ENCODE data around the gene SAMD7. TPM values are rescaled to one million over a fixed set of nuclear protein-coding genes. Genes with fewer than 3 reads are reported as not detected.
A peak's percentile ranks its signal among the peaks of the same experiment; 100 is the strongest.

SAMD7 gene
- total and polyA plus RNA-seq, 7 experiments from 2014 or later: not detected

- ChIA-PET CTCF (no interaction called here), POLR2A (no interaction called here)
- Histone ChIP-seq H3K4me3 (ENCODE audit: low read length) (no peak overlapping the region), H3K36me3 (ENCODE audit: control insufficient read depth in 2 of 3, insufficient read depth in 3 of 3, low read length in 3 of 3) (no peaks in the 10 kb centered on the region), H3K27me3 (ENCODE audit: control insufficient read depth in 2 of 2, insufficient read depth in 2 of 2, low read length in 2 of 2) (no peaks in the 10 kb centered on the region), H3K4me1 (ENCODE audit: control insufficient read depth in 2 of 2, insufficient read depth in 2 of 2, low read length in 2 of 2) (no peaks in the 10 kb centered on the region), H3K27ac (ENCODE audit: low read depth, low read length) (no peak overlapping the region), H3K9me3 (ENCODE audit: control insufficient read depth in 2 of 3, low read length in 3 of 3) (peaks cover 0 to 4% (median 0%) of the 10 kb centered on the region in 3 experiments)
- H3K27me3 Mint-ChIP-seq: peaks cover 0 to 2% (median 0%) of the 10 kb centered on the region in 5 donors
- H3K9me3 Mint-ChIP-seq: peaks cover 4 to 32% (median 15%) of the 10 kb centered on the region in 11 donors
- ATAC-seq: no peak
- intact Hi-C loops (cut with micrococcal nuclease): no loop called here
- H3K27ac Mint-ChIP-seq: no peak overlapping the region
- peaks cover 3 to 8% (median 7%) of the 10 kb centered on the region in 5 donors for H3K36me3 Mint-ChIP-seq
- no peak for DNase-seq
- H3K4me3 Mint-ChIP-seq: no peak overlapping the region
- peaks cover 0 to 3% (median 0%) of the 10 kb centered on the region in 7 donors for H3K4me1 Mint-ChIP-seq
Observed at GRCh38 chr3:169897284-169897683, 14.1 kb upstream of the SAMD7 start.

GRCh38 chr3:169901453-169901852 lies 9.9 kb upstream of the SAMD7 start:
- intact Hi-C loops (cut with micrococcal nuclease): no loop called here
- Histone ChIP-seq H3K4me3 (ENCODE audit: low read length) (no peak overlapping the region), H3K27ac (ENCODE audit: low read depth, low read length) (no peak overlapping the region), H3K27me3 (ENCODE audit: control insufficient read depth in 2 of 2, insufficient read depth in 2 of 2, low read length in 2 of 2) (no peaks in the 10 kb centered on the region), H3K4me1 (ENCODE audit: control insufficient read depth in 2 of 2, insufficient read depth in 2 of 2, low read length in 2 of 2) (no peaks in the 10 kb centered on the region), H3K36me3 (ENCODE audit: control insufficient read depth in 2 of 3, insufficient read depth in 3 of 3, low read length in 3 of 3) (no peaks in the 10 kb centered on the region), H3K9me3 (ENCODE audit: control insufficient read depth in 2 of 3, low read length in 3 of 3) (peaks cover 0 to 4% (median 0%) of the 10 kb centered on the region in 3 experiments)
- H3K27me3 Mint-ChIP-seq: peaks cover 0 to 10% (median 0%) of the 10 kb centered on the region in 5 donors
- no peak overlapping the region for H3K4me3 Mint-ChIP-seq
- POLR2A ChIA-PET: interaction anchor here (0.8 to 1.0 kb wide), 2 partner anchors 65 to 66 kb away, joined by 3 to 4 read pairs; partner anchors contain the start of gene SEC62
- no peaks in the 10 kb centered on the region for H3K4me1 Mint-ChIP-seq
- H3K36me3 Mint-ChIP-seq: peaks cover 3 to 12% (median 8%) of the 10 kb centered on the region in 5 donors
- H3K27ac Mint-ChIP-seq: no peak overlapping the region
- H3K9me3 Mint-ChIP-seq: peaks cover 4 to 41% (median 15%) of the 10 kb centered on the region in 11 donors
- CTCF ChIA-PET: no interaction called here
- DNase-seq (no peak), ATAC-seq (no peak)

DNA sequence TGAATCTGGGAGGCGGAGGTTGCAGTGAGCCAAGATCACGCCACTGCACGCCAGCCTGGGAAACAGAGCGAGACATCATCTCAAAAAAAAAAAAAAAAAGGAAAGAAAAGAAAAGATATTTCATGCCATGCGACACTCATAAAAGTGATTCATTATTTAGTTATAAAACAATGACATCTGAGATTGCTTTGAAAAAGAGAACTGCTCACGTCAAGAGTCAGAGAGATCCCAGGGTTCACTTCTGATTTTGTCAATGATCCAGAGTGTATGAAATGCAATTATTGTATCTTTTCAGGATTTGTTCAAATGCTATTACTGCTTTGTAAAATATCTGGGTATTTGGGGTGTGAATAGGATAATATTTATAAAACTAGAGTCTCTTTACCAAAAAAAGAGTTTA lies 6.0 kb upstream of the SAMD7 start:
- Histone ChIP-seq H3K27me3 (ENCODE audit: control insufficient read depth in 2 of 2, insufficient read depth in 2 of 2, low read length in 2 of 2) (no peaks in the 10 kb centered on the region), H3K4me1 (ENCODE audit: control insufficient read depth in 2 of 2, insufficient read depth in 2 of 2, low read length in 2 of 2) (no peaks in the 10 kb centered on the region), H3K4me3 (ENCODE audit: low read length) (no peak overlapping the region), H3K9me3 (ENCODE audit: control insufficient read depth in 2 of 3, low read length in 3 of 3) (peaks cover 0 to 4% (median 0%) of the 10 kb centered on the region in 3 experiments), H3K36me3 (ENCODE audit: control insufficient read depth in 2 of 3, insufficient read depth in 3 of 3, low read length in 3 of 3) (no peaks in the 10 kb centered on the region), H3K27ac (ENCODE audit: low read depth, low read length) (no peak overlapping the region)
- Mint-ChIP-seq H3K36me3 (peaks cover 3 to 11% (median 7%) of the 10 kb centered on the region in 5 donors), H3K27me3 (peaks cover 0 to 10% (median 0%) of the 10 kb centered on the region in 5 donors), H3K27ac (no peak overlapping the region), H3K9me3 (peaks cover 4 to 28% (median 10%) of the 10 kb centered on the region in 11 donors), H3K4me3 (no peak overlapping the region), H3K4me1 (no peaks in the 10 kb centered on the region)
- ATAC-seq (no peak), DNase-seq (no peak)
- CTCF ChIA-PET: no interaction called here
- POLR2A ChIA-PET: no interaction called here
- intact Hi-C loops (cut with micrococcal nuclease): no loop called here

DNA sequence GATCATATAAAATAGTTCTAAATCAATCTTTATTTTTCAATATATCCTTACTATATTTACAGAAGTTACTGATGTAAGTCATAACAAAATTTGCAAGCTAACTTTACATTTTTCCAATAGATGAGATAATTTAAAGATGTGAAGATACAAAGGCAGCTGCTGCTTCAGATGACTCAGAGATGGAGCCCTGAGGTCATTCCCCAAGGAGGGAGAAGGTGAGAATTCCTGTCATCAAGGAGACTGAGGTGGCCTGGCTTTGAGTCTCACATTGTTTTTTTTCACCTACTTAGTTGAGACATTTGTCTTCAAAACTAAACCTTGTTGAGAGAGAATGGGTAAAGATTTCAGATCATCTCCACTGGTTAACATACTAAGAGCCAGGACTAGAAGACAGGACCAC lies 3.9 kb upstream of the SAMD7 start:
- no peaks in the 10 kb centered on the region for H3K27me3 ChIP-seq (ENCODE audit: control insufficient read depth in 2 of 2, insufficient read depth in 2 of 2, low read length in 2 of 2)
- no peak for DNase-seq
- no peaks in the 10 kb centered on the region for H3K36me3 ChIP-seq (ENCODE audit: control insufficient read depth in 2 of 3, insufficient read depth in 3 of 3, low read length in 3 of 3)
- H3K4me3 ChIP-seq (ENCODE audit: low read length): no peak overlapping the region
- no peaks in the 10 kb centered on the region for H3K4me1 ChIP-seq (ENCODE audit: control insufficient read depth in 2 of 2, insufficient read depth in 2 of 2, low read length in 2 of 2)
- H3K27ac Mint-ChIP-seq: no peak overlapping the region
- intact Hi-C loops (cut with micrococcal nuclease): no loop called here
- ChIA-PET CTCF (interaction anchor here (1.0 kb wide), 1 partner anchor 11 kb away, joined by 3 read pairs; no protein-coding TSS in a partner anchor), POLR2A (no interaction called here)
- peaks cover 0 to 4% (median 4%) of the 10 kb centered on the region in 5 donors for H3K36me3 Mint-ChIP-seq
- H3K4me3 Mint-ChIP-seq: no peak overlapping the region
- no peaks in the 10 kb centered on the region for H3K9me3 ChIP-seq (ENCODE audit: control insufficient read depth in 2 of 3, low read length in 3 of 3)
- H3K27me3 Mint-ChIP-seq: peaks cover 0 to 7% (median 0%) of the 10 kb centered on the region in 5 donors
- peaks cover 0 to 9% (median 0%) of the 10 kb centered on the region in 11 donors for H3K9me3 Mint-ChIP-seq
- no peaks in the 10 kb centered on the region for H3K4me1 Mint-ChIP-seq
- ATAC-seq: no peak
- no peak overlapping the region for H3K27ac ChIP-seq (ENCODE audit: low read depth, low read length)

- ChIA-PET CTCF (interaction anchor here (1.0 kb wide), 1 partner anchor 11 kb away, joined by 3 read pairs; no protein-coding TSS in a partner anchor), POLR2A (no interaction called here)
- Histone ChIP-seq H3K36me3 (ENCODE audit: control insufficient read depth in 2 of 3, insufficient read depth in 3 of 3, low read length in 3 of 3) (no peaks in the 10 kb centered on the region), H3K27me3 (ENCODE audit: control insufficient read depth in 2 of 2, insufficient read depth in 2 of 2, low read length in 2 of 2) (no peaks in the 10 kb centered on the region), H3K9me3 (ENCODE audit: control insufficient read depth in 2 of 3, low read length in 3 of 3) (no peaks in the 10 kb centered on the region), H3K27ac (ENCODE audit: low read depth, low read length) (no peak overlapping the region), H3K4me1 (ENCODE audit: control insufficient read depth in 2 of 2, insufficient read depth in 2 of 2, low read length in 2 of 2) (no peaks in the 10 kb centered on the region), H3K4me3 (ENCODE audit: low read length) (no peak overlapping the region)
- Mint-ChIP-seq H3K36me3 (peaks cover 0 to 4% (median 2%) of the 10 kb centered on the region in 5 donors), H3K27me3 (peaks cover 0 to 9% (median 0%) of the 10 kb centered on the region in 5 donors), H3K27ac (no peak overlapping the region), H3K9me3 (peaks cover 0 to 7% (median 0%) of the 10 kb centered on the region in 11 donors), H3K4me3 (no peak overlapping the region), H3K4me1 (no peaks in the 10 kb centered on the region)
- DNase-seq (no peak), ATAC-seq (no peak)
- intact Hi-C loops (cut with micrococcal nuclease): no loop called here
Observed at GRCh38 chr3:169907944-169908343, 3.4 kb upstream of the SAMD7 start.

DNA sequence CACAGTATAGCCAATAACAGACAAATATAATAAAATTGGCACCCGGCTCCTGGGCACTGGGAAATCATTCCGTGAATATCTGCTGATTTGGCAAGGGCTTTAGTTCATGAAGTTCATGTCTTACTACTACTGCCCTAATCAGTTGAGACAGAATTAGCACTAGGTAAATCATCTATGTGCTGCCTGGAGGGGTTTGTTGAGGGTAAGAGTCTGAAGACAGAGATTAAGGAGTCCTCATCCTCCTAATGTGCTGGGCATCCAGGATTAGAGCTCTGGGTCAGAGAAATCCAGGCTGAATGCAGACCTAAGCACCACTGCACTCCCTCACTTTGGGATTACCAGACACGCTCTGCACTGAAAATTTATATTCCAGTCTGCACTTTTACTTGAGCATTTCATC lies 2.0 kb downstream of the SAMD7 start:
- DNase-seq (no peak), ATAC-seq (no peak)
- Mint-ChIP-seq H3K4me1 (peaks cover 0 to 8% (median 0%) of the 10 kb centered on the region in 7 donors), H3K9me3 (no peaks in the 10 kb centered on the region), H3K27me3 (peaks cover 0 to 2% (median 0%) of the 10 kb centered on the region in 5 donors), H3K4me3 (no peak overlapping the region), H3K27ac (no peak overlapping the region), H3K36me3 (no peaks in the 10 kb centered on the region)
- intact Hi-C loops (cut with micrococcal nuclease): no loop called here
- CTCF ChIA-PET: no interaction called here
- H3K27me3 ChIP-seq (ENCODE audit: control insufficient read depth in 2 of 2, insufficient read depth in 2 of 2, low read length in 2 of 2): no peaks in the 10 kb centered on the region
- H3K9me3 ChIP-seq (ENCODE audit: control insufficient read depth in 2 of 3, low read length in 3 of 3): no peaks in the 10 kb centered on the region
- POLR2A ChIA-PET: no interaction called here
- no peak overlapping the region for H3K27ac ChIP-seq (ENCODE audit: low read depth, low read length)
- H3K4me1 ChIP-seq (ENCODE audit: control insufficient read depth in 2 of 2, insufficient read depth in 2 of 2, low read length in 2 of 2): no peaks in the 10 kb centered on the region
- H3K4me3 ChIP-seq (ENCODE audit: low read length): no peak overlapping the region
- H3K36me3 ChIP-seq (ENCODE audit: control insufficient read depth in 2 of 3, insufficient read depth in 3 of 3, low read length in 3 of 3): no peaks in the 10 kb centered on the region

GRCh38 chr3:169914321-169914720 lies 2.9 kb downstream of the SAMD7 start:
- Mint-ChIP-seq H3K36me3 (no peaks in the 10 kb centered on the region), H3K27me3 (peaks cover 0 to 2% (median 0%) of the 10 kb centered on the region in 5 donors)
- H3K9me3 ChIP-seq (ENCODE audit: control insufficient read depth in 2 of 3, low read length in 3 of 3): no peaks in the 10 kb centered on the region

More at GRCh38 chr3:169914321-169914720, 2.9 kb downstream of the SAMD7 start:
- Mint-ChIP-seq H3K27ac (peak overlapping the region in 1 of 9 donors; percentile 28), H3K4me3 (no peak overlapping the region), H3K9me3 (no peaks in the 10 kb centered on the region), H3K4me1 (peaks cover 0 to 8% (median 0%) of the 10 kb centered on the region in 7 donors)
- Histone ChIP-seq H3K27ac (ENCODE audit: low read depth, low read length) (no peak overlapping the region), H3K27me3 (ENCODE audit: control insufficient read depth in 2 of 2, insufficient read depth in 2 of 2, low read length in 2 of 2) (no peaks in the 10 kb centered on the region), H3K4me1 (ENCODE audit: control insufficient read depth in 2 of 2, insufficient read depth in 2 of 2, low read length in 2 of 2) (no peaks in the 10 kb centered on the region), H3K36me3 (ENCODE audit: control insufficient read depth in 2 of 3, insufficient read depth in 3 of 3, low read length in 3 of 3) (no peaks in the 10 kb centered on the region), H3K4me3 (ENCODE audit: low read length) (no peak overlapping the region)
- ChIA-PET CTCF (interaction anchor here (0.8 kb wide), 1 partner anchor 14 kb away, joined by 3 read pairs; no protein-coding TSS in a partner anchor), POLR2A (interaction anchor here (0.6 kb wide), 1 partner anchor 62 kb away, joined by 3 read pairs; no protein-coding TSS in a partner anchor)
- no peak for DNase-seq
- intact Hi-C loops (cut with micrococcal nuclease): no loop called here
- no peak for ATAC-seq

Data from naive thymus-derived CD4-positive, alpha-beta T cell (primary cell).